ENCODE measurements around the gene CHP2. TPM values are rescaled to one million over a fixed set of nuclear protein-coding genes. Genes with fewer than 3 reads are reported as not detected.
A peak's percentile ranks its signal among the peaks of the same experiment; 100 is the strongest.

The CHP2 gene
- total and polyA plus RNA-seq, 9 of the 15 experiments (the other 6 are each of a cell fraction or from before 2014, with no cell fraction given) = 0.23 to 1.1 (median 0.80) TPM

GRCh38 chr16:23803591-23804123, 48.8 kb downstream of the CHP2 start (continued):
- TF ChIP-seq NKRF (IDR thresholded peaks at IDR 0.05; ENCODE audit: borderline replicate concordance) = peak; percentile 61; the same call in 1 of the 2 replicates
- TF ChIP-seq, protein P1, sequence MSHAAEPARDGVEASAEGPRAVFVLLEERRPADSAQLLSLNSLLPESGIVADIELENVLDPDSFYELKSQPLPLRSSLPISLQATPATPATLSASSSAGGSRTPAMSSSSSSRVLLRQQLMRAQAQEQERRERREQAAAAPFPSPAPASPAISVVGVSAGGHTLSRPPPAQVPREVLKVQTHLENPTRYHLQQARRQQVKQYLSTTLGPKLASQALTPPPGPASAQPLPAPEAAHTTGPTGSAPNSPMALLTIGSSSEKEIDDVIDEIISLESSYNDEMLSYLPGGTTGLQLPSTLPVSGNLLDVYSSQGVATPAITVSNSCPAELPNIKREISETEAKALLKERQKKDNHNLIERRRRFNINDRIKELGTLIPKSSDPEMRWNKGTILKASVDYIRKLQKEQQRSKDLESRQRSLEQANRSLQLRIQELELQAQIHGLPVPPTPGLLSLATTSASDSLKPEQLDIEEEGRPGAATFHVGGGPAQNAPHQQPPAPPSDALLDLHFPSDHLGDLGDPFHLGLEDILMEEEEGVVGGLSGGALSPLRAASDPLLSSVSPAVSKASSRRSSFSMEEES (CRISPR knock-in tag; IDR thresholded peaks at IDR 0.05) = no peak
- TF ChIP-seq ZNF561 (CRISPR knock-in tag; conservative IDR thresholded peaks at IDR 0.05) = no peak
- TF ChIP-seq ATF1 (CRISPR knock-in tag; IDR thresholded peaks at IDR 0.05) = no peak
- TF ChIP-seq ATF1 (tag; IDR thresholded peaks at IDR 0.05) = no peak
- peak; percentile 54 for TF ChIP-seq BHLHE40 (IDR thresholded peaks at IDR 0.05; ENCODE audit: low read length)
- no peak; the same call in 1 of the 2 replicates for TF ChIP-seq ZNF444 (CRISPR knock-in tag; IDR thresholded peaks at IDR 0.05)
- peak; percentile 31; the same call in 1 of the 2 replicates for TF ChIP-seq ETV5 (CRISPR knock-in tag; IDR thresholded peaks at IDR 0.05; ENCODE audit: low read depth)
- peak; percentile 77 for TF ChIP-seq DPF2 (IDR thresholded peaks at IDR 0.05)
- TF ChIP-seq HDAC1 (IDR thresholded peaks at IDR 0.05) = peak in 1 of 2 experiments; percentile 86; a peak in 2 of 4 replicates
- TF ChIP-seq, protein P2, sequence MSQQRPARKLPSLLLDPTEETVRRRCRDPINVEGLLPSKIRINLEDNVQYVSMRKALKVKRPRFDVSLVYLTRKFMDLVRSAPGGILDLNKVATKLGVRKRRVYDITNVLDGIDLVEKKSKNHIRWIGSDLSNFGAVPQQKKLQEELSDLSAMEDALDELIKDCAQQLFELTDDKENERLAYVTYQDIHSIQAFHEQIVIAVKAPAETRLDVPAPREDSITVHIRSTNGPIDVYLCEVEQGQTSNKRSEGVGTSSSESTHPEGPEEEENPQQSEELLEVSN (IDR thresholded peaks at IDR 0.05; ENCODE audit: borderline replicate concordance in 1 of 2, extremely low read depth in 1 of 2, insufficient read depth in 1 of 2, insufficient read length in 1 of 2, low read depth in 1 of 2, low read length in 1 of 2, poor library complexity in 1 of 2, severe bottlenecking in 1 of 2) = peak; percentile 23 to 59
- TF ChIP-seq NR2C1 (IDR thresholded peaks at IDR 0.05) = no peak
- no peak; the same call in 1 of the 2 replicates for TF ChIP-seq NR2C1 (tag; IDR thresholded peaks at IDR 0.05)
- peak; percentile 58; the same call in 1 of the 2 replicates for TF ChIP-seq CXXC5 (CRISPR knock-in tag; IDR thresholded peaks at IDR 0.05)

All from K562 (cell line).